NOMO-1 treated with DMSO at 0.1 percent for 48 hours (cell line): ENCODE results near the gene TMEM169.

Source experiments
- DNase-seq: peaks from one replicate; lab custom pipeline; 2025; ENCODE audit not compliant: unreplicated experiment; lab: John Stamatoyannopoulos, UW

Gene TMEM169, protein sequence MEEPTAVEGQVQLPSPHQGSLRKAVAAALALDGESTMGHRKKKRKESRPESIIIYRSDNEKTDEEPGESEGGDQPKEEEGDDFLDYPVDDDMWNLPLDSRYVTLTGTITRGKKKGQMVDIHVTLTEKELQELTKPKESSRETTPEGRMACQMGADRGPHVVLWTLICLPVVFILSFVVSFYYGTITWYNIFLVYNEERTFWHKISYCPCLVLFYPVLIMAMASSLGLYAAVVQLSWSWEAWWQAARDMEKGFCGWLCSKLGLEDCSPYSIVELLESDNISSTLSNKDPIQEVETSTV

DNA sequence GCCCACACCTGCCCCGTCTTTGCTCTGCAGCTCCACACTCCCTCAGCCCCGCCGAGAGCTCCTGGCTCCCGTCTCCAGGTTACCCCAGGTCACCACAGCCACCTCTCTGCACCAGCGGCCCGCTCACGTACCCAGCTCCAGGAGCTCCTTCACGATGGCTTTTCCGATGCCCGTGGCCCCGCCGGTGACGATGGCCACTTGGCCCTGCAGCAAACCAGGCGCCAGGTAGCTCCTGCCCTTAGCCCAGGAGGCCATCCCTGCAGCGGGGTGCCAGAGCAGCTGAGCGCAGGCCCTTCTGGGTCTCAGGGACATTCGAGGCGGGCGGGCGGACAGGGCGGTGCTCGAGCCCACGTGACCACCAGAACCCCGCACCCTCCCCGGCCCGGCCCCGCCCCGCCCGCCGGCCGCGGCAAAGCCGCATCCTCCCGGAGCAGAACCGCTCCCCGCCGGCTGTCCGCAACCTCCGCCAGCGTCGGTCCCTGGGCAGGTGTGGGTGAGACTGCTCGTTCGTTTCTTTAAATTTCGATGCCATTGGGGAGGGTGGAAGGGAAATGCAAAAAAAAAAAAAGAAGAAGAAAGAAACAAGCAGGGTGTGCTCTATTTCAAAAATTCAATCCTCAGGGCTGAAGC, at the start of gene TMEM169, which contains the start of gene PECR:
Gene TMEM169 (plus strand): TSS at position 433 of the 630 bp plus-strand sequence. CDS start 14,045 bp downstream, outside the sequence.
Gene PECR (minus strand): TSS at position 323 of the 630 bp plus-strand sequence. CDS start 68 bp downstream, at position 255.
- peak; percentile 58 for DNase-seq

DNA sequence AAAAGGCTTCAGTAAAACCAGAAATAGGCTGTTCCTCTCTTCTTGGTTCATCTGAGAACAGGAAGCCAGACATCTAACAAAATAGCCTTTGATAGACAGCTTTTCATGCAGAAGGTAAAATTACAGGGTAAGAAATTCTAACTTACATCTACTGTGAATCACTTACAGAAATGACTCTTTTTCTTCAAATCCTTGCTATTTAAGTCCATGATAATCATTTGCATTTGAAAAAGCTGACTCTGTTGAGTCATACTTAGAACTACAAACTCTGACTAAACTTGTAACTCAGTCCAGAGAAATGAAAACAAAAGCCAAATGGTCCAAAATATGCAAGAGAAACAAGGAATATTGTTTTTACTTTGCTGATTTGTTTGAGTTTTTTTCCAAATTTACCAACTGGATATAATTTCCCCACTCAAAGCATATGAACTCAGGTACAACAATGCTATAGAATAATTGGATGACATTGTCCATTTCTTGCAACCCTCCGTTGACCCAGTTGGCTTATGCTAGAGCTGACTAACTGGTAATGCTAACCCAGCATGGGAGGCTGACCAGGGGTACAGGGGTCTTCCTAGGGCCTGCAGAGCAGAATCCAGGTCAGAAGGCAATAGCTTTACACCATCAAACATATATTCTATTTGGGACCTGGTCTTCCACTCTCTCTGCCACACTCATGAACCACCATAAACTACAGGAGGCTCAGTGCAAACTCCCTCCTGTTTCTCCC, 49.6 kb upstream of the TMEM169 start:
- DNase-seq = no peak

DNA sequence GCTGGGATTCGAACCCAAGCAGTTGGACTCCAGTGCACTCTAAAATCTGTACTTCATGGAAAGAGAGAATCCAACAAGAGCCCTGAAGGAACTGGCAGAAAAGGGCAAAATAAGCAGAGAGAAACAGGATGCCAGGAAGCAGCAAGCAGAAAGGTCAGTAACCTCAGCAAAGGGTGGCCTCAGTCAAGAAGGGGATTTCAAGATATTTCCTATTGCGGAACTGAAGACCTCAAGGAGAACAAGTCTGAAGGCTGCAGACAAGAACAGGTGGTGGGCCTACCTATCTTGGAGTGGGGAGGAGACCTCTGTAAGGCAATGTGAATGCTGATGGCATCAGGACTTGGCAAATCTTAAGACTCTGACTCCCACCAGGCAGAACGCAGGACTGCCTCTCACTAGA, 48.3 kb upstream of the TMEM169 start:
- no peak for DNase-seq

DNA sequence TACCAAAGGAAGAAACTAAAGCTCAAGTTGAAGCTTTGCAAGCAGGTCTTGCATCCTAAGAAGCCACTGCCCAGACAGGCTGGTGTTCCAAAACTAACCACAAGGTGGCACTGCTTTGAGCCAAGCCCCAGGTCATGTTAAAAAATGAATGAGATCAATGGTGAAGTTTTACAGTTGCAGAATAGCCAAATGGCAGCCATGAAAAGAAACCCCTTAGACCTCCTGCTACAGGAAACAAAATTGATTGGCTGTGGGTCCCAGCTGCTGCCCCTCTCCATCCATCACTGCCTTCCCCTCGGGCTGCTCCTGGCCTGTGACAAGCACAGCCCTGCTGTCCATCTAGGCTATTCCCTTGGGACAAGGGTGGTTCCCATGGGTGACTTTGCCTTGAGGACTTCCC, 47.7 kb upstream of the TMEM169 start:
- peak; percentile 44 for DNase-seq

DNA sequence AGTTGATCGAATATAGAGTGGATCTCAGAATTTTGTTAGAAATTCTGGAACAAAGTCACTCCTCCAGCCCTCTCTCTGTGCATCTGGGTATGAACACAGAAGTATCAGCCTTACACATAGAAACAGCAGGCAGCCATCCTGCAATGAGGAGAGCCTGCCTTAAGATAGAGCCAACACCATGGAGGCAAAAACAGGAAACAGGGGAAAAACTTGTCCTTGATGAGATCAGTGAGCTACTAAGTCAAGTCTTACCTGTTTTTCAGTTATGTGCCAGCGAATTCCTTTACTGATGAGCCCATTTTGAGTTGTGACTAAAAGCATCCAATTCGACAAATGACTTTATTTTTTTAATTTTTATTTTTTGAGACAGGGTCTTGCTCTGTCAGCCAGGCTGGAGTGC, 41.8 kb upstream of the TMEM169 start:
- DNase-seq = no peak

DNA sequence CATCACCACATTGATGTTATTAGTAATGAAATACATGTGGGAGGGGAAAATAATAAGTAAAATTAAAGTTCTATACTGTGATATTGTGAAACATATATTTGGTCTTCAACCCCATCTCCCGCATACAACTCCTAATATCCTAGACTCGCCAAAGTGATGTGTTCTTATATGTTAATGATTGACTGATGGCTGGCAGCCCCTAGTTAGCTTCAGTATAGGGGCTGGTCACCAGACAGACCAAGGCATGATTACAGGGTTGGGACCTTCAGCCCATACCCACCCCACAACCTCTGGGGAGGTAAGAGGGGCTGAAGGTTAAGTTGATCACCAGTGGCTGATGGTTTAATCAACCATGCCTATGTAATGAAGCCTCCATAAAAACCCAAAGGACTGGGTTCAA, 40.3 kb upstream of the TMEM169 start:
- DNase-seq = no peak

DNA sequence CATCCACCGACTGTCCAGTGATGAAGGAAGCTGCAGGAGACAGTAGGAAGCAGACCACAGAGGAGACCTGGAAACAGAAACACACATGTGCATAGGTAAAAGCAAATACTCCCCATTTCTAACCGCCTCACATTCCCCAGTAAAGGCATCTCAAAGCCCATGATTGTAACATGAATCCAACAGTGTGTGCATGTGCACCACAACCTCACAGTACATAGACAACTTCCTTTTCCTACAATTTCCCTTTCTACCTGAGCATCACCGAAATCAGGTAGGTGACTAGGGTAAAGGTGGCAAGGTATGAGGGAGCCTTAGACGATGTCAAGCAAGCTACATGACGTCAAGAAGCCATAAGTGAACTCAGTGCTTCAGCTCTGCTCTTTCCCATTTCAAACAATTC, 37.8 kb upstream of the TMEM169 start:
- DNase-seq = no peak

DNA sequence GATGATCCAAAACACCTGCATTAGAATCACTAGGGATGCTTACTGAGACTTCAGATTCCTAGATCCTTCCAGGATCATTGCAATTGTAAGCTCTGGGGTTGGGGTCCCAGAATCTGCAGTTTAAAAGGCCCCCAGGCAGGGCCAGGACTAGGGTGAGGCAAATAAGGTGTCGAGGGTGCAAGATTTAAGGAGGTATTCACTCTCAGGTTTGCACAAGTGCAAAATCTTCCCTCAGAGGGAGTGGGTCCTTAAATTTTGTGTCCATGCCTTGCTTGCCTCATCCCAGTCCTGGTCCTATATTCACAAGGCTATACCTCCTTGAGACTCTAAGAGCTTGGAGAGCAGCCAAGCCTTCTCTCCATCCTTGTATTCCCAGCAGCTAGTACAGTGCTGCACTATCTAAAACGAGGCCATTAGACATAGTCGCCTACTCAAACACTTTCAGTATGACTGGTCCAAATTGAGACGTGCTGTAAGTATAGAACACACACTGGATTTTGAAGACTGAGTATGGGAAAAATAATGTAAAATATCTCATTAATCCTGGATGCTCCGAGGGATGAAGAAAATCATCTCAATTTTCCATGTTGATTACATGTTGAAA, 36.7 kb upstream of the TMEM169 start:
- no peak for DNase-seq

DNA sequence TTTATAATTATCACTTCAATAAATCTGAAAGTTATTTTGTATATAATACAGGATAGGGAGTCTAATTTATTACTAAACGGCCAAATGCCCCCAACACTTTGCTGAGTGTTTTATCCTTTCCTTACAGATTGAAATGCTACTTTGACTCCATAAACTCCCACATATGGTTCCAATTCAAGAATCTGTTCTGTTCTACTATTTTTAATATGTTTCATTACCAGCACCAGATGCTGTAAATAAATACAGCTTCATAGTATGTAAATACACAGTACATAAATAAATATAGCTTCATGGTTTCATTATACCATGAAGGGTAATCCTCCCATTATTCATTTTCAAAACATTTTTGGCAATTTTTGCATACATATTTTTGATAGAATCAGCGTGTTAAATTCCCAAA, 34.3 kb upstream of the TMEM169 start:
- DNase-seq = no peak

DNA sequence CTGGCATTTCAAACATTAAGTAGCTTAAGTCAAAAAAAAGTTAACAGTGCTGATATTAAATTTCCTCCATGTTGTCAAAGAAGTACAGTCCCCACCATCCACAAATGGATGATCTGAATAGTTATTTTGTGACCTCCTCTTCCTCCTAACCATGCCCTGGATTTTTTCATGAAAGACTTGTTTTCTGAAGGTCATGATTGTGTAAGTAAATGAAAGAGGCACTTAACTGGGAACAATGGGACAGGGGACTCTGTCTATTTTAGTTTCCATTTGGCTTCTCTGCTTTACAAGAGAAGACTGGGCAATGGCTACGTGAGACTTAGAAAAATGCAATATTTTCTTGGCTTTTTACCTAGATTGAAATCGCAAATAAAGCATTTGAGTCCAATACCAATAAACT, 32.3 kb upstream of the TMEM169 start:
- DNase-seq = no peak

DNA sequence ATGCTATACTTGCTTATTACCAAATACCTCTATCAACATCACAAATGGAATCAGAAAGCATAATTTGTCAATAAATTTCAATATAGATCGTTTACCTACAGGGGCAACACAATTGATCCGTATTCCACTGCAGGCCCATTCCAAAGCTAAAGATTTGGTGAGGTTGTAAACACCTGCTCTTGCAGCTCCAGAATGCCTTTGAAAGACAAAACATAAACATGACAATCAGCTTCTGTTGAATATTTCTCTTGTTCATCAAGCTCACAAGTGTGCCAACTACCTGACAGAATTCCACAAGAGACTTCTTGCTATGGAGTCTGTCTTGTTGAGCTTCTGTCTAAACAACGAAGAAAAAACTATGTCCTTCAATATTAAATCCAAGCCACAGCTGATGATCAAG, 30.4 kb upstream of the TMEM169 start:
- DNase-seq = no peak

DNA sequence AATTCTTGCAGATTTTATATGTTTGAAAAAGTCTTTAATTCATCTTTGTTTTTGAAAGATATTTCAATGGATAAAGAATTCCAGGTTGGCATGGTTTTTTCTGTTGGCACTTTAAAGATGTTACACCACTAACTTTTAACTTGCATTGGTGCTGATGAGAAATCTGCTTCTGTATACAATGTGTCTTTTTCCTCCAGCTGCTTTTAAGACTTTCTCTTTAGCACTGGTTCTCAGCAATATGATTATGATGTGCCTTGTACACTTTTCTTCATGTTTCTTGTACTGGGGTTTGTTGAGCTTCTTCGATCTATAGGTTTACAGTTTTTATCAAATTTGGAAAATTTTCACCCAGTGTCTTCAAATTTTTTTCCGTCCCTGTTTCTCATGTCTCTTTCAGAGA, 29.3 kb upstream of the TMEM169 start:
- DNase-seq = no peak

DNA sequence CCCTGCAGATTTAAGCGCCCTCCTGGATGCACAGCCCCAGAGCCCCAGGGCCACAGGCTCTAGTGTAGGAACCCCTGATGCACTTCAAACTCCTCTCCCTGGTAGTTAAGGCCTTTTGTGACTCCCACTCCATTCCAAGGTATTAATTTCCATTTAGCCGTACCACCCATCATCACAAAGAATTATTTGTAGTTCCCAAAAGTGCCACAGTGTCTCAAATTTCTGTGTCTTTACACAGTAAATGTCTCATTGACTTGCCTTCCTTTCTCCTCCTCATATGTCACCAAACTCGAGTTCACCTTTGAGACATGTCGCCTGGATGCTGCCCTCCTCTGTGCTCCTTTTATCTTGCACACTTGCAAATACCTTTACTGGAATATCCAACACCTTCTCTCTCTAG, 26.0 kb upstream of the TMEM169 start:
- no peak for DNase-seq

DNA sequence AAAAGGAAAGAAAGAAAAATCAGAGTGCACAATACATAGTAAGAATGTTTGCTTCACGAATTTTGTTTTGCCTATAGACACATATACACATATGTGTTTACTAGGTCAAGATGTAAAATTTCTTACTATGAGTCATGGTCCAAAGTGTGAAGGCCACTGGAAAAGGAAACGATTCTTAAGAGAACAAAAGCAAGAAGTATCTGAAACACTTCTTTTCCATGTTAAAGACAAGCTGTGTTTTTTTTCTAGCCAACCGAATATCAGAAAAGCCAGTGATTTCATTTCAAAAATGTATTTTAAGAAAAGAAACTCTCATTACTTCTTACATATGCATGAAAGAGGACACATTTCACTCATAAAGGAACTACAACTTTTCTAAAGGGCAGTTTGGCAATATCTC, 25.0 kb upstream of the TMEM169 start:
- peak; percentile 20 for DNase-seq

DNA sequence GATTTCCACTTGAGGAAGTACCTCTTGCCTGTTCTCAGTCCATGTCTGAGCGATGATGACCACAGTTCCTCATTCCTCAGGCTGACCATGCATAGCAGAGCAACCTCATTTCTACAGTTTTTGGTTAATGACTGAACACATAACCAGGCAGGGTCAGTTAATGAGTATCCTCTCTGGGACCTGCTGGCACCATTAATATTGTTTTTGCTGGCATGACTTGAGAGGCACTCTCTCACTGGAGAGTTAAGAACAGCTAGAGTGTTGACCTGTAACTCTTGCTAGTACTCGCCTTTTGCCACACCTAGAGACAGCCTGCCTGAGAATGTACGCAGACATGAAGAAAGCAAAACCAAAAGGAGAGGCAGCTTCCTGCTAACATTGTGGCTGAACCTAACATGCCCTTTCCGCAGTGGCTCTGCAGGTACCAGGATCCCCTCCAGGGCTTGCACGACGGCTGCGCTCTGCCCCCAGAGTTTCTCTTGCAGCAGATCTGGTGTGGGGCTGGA, 24.0 kb upstream of the TMEM169 start:
- DNase-seq = peak; percentile 68

DNA sequence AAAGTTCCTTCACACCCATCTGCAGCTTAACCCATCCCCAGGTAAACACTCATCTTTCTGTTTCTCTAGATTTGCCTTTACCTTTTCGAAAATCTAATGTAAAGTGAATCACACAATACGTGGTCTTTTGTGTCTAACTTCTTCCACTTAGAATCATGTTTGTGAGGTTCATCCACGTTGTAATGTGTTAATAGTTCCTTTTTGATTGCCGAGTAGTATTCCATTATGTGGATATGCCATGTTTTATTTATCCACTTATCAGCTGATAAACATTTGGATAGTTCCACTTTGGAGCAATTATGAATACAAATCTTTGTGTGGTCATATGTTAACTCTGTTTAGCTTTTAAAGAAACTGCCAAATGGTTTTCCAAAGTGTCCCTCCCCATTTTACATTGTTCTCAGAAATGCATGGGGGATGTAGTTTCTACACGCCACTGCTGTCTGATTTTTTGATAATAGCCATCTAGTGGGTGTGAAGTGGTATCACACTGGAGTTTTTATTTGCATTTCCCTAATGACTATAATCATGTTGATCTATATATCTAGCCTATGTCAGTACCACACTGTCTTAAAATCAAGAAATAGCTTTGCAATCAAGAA, 22.4 kb upstream of the TMEM169 start:
- DNase-seq = no peak

DNA sequence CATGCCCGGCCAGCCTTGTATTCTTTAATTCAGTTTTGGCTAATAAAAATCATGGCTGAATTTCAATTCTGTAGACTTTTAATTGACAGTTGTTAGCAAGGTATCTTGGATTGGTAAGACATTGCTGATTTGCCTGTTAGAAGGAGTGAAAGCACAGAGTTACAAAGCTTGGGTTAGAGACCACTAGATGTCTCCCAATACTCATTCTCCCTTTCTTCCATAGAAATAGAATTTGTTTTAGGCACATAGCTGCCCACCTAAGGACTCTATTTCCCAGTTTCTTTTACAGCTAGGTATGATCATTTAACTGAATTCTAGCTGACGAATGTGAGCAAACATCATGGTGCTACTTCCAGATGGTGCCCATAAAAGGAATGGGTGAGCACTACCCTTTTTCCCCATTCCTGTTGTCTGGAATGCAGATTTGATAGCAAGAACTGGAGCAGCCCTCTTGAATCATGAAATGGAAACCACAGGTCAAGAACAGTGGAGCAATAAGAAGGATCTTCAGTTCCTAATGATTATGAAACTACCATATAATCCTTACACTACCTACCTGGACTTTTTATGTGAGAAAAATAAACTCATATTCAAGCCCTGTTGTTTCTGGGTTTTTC, 17.6 kb upstream of the TMEM169 start:
- DNase-seq = no peak

DNA sequence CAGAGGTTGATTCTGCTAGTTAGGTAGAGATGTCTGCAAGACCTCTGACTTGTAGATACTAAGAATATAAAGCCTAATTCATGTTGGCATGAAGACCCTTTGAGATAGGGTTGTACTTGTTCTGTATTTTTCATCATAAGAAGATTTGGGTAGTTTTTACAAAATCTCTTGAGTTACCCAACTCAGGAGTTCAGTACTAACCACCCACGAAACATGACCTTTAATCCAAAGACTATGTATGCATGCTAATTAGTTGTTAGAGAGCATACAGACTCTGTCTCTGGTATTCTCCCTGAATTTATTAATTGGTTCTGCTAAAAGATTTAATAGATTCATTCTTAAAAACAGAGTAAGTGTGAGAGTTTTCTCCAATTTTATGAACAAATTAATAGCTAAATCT, 17.1 kb upstream of the TMEM169 start:
- DNase-seq = no peak

DNA sequence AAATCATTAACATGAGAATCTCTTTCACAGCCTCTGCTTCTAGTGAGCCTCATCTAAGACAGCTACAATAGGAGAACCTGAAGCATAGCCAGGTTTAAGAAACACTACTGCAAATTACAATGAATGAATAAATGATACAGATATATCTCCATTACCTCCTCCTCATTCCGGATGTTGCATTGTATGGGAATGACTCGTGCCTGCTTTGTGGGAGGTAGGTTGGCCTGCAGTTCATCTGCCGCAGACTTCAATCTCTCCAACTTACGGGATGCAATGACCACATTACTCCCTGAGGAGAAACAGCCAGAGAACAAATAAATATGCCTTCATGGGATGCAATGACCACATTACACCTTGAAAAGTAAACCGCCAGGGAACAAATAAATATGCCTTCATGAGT, 15.5 kb upstream of the TMEM169 start:
- no peak for DNase-seq

DNA sequence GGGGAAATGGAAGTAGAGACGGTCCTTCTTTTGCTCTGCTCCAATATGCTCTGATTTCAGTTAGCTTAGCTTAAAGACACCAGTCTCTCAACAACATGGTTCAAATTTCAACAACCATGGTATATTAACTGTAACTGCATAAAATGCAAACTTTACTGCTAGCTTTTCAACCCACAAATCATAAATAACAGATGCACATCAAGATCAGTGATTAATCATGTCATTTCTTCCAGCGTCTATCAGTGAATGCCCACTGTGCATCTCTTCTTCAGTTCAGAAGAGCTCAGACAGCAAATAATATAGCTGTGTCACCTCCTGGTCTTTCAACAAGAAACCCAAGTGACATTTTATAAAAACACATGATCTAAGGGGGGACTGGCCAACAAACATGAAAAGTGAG, 12.7 kb upstream of the TMEM169 start:
- DNase-seq = no peak

DNA sequence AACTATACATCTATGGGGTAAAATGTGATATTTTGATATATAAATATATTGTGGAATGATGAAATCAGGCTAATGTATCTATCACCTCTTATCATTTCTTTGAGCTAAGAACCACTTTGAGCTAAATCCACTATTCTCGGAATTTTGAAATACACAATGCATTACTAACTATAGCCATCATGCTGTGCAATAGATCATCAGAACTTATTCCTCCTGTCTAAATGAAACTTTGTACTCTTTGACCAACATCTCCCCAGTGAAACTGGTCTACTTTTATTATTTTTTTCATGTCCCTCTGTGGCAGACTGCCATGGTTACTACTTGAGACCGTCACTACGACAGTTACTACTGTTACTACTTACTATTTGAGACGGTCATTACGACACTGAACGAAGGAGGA, 11.5 kb upstream of the TMEM169 start:
- no peak for DNase-seq
